ENCODE measurements around the gene FAM131C. TPM values are rescaled to one million over a fixed set of nuclear protein-coding genes. Genes with fewer than 3 reads are reported as not detected.

Gene FAM131C
- total RNA-seq, 1 donor from 2014 or later = 1.5 TPM

- DNase-seq (ENCODE audit: low read depth) = peak; percentile 25
These were observed 28.2 kb upstream of the FAM131C start for GRCh38 chr1:16101623-16102022.

- DNase-seq (ENCODE audit: low read depth) = no peak
These were observed 26.0 kb upstream of the FAM131C start for GRCh38 chr1:16099412-16099811.

- DNase-seq (ENCODE audit: low read depth) = no peak
These were observed 22.0 kb upstream of the FAM131C start for GRCh38 chr1:16095447-16095846.

- no peak for DNase-seq (ENCODE audit: low read depth)
These were observed 21.2 kb upstream of the FAM131C start for GRCh38 chr1:16094453-16095158.

- no peak for DNase-seq (ENCODE audit: low read depth)
These were observed 20.2 kb upstream of the FAM131C start for GRCh38 chr1:16093611-16094010.

GRCh38 chr1:16092923-16093511, 19.6 kb upstream of the FAM131C start:
- no peak for DNase-seq (ENCODE audit: low read depth)

- no peak for DNase-seq (ENCODE audit: low read depth)
These were observed 18.9 kb upstream of the FAM131C start for GRCh38 chr1:16092097-16092922.

- no peak for DNase-seq (ENCODE audit: low read depth)
These were observed 17.8 kb upstream of the FAM131C start for GRCh38 chr1:16091296-16091695.

- no peak for DNase-seq (ENCODE audit: low read depth)
These were observed 16.8 kb upstream of the FAM131C start for GRCh38 chr1:16090076-16090826.

GRCh38 chr1:16088996-16089395, 15.5 kb upstream of the FAM131C start:
- peak; percentile 84 for DNase-seq (ENCODE audit: low read depth)

GRCh38 chr1:16088351-16088911, 15.0 kb upstream of the FAM131C start:
- DNase-seq (ENCODE audit: low read depth) = no peak

- no peak for DNase-seq (ENCODE audit: low read depth)
These were observed 14.3 kb upstream of the FAM131C start for GRCh38 chr1:16087733-16088132.

GRCh38 chr1:16085522-16085921, 12.1 kb upstream of the FAM131C start:
- no peak for DNase-seq (ENCODE audit: low read depth)

GRCh38 chr1:16083486-16083885, 10.0 kb upstream of the FAM131C start:
- no peak for DNase-seq (ENCODE audit: low read depth)

GRCh38 chr1:16082283-16083038, 9.0 kb upstream of the FAM131C start:
- DNase-seq (ENCODE audit: low read depth) = peak; percentile 35

- DNase-seq (ENCODE audit: low read depth) = no peak
These were observed 8.2 kb upstream of the FAM131C start for GRCh38 chr1:16081636-16082035.

GRCh38 chr1:16080422-16081150, 7.1 kb upstream of the FAM131C start:
- DNase-seq (ENCODE audit: low read depth) = no peak

GRCh38 chr1:16078925-16079656, 5.6 kb upstream of the FAM131C start:
- peak; percentile 58 for DNase-seq (ENCODE audit: low read depth)

GRCh38 chr1:16077406-16078245, 4.2 kb upstream of the FAM131C start:
- peak; percentile 11 for DNase-seq (ENCODE audit: low read depth)

Measured in renal cortical epithelial cell (primary cell).